ENCODE results near the gene MBNL2. TPM values are rescaled to one million over a fixed set of nuclear protein-coding genes. Genes with fewer than 3 reads are reported as not detected.

The MBNL2 gene
- total RNA-seq, 1 experiment from 2014 or later, result 0.85 TPM

- Mint-ChIP-seq H3K27me3 (ENCODE audit: low read depth) (no peaks in the 10 kb centered on the region), H3K36me3 (no peaks in the 10 kb centered on the region), H3K27ac (no peak overlapping the region), H3K9me3 (no peaks in the 10 kb centered on the region), H3K4me1 (peaks cover 5% of the 10 kb centered on the region; the same call in 1 of the 2 replicates), H3K4me3 (no peak overlapping the region)
- CTCF ChIA-PET, result no interaction called here
- no peak for ATAC-seq
- TF ChIP-seq, protein P1, sequence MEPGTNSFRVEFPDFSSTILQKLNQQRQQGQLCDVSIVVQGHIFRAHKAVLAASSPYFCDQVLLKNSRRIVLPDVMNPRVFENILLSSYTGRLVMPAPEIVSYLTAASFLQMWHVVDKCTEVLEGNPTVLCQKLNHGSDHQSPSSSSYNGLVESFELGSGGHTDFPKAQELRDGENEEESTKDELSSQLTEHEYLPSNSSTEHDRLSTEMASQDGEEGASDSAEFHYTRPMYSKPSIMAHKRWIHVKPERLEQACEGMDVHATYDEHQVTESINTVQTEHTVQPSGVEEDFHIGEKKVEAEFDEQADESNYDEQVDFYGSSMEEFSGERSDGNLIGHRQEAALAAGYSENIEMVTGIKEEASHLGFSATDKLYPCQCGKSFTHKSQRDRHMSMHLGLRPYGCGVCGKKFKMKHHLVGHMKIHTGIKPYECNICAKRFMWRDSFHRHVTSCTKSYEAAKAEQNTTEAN (CRISPR knock-in tag; IDR thresholded peaks at IDR 0.05), result no peak
- no peak for TF ChIP-seq ZNF138 (CRISPR knock-in tag; conservative IDR thresholded peaks at IDR 0.05)
- TF ChIP-seq GABPB1 (CRISPR knock-in tag; IDR thresholded peaks at IDR 0.05), result no peak
- TF ChIP-seq, protein P2, sequence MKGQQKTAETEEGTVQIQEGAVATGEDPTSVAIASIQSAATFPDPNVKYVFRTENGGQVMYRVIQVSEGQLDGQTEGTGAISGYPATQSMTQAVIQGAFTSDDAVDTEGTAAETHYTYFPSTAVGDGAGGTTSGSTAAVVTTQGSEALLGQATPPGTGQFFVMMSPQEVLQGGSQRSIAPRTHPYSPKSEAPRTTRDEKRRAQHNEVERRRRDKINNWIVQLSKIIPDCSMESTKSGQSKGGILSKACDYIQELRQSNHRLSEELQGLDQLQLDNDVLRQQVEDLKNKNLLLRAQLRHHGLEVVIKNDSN (CRISPR knock-in tag; IDR thresholded peaks at IDR 0.05), result no peak
- TF ChIP-seq FOXK1 (CRISPR knock-in tag; IDR thresholded peaks at IDR 0.05), result no peak
- TF ChIP-seq TEAD1 (CRISPR knock-in tag; IDR thresholded peaks at IDR 0.05), result no peak
- TF ChIP-seq, protein P3, sequence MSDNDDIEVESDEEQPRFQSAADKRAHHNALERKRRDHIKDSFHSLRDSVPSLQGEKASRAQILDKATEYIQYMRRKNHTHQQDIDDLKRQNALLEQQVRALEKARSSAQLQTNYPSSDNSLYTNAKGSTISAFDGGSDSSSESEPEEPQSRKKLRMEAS (CRISPR knock-in tag; IDR thresholded peaks at IDR 0.05), result no peak
- TF ChIP-seq, protein P4, sequence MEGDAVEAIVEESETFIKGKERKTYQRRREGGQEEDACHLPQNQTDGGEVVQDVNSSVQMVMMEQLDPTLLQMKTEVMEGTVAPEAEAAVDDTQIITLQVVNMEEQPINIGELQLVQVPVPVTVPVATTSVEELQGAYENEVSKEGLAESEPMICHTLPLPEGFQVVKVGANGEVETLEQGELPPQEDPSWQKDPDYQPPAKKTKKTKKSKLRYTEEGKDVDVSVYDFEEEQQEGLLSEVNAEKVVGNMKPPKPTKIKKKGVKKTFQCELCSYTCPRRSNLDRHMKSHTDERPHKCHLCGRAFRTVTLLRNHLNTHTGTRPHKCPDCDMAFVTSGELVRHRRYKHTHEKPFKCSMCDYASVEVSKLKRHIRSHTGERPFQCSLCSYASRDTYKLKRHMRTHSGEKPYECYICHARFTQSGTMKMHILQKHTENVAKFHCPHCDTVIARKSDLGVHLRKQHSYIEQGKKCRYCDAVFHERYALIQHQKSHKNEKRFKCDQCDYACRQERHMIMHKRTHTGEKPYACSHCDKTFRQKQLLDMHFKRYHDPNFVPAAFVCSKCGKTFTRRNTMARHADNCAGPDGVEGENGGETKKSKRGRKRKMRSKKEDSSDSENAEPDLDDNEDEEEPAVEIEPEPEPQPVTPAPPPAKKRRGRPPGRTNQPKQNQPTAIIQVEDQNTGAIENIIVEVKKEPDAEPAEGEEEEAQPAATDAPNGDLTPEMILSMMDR (IDR thresholded peaks at IDR 0.05), result no peak
- no peak for TF ChIP-seq ZBTB21 (CRISPR knock-in tag; IDR thresholded peaks at IDR 0.05; ENCODE audit: borderline replicate concordance)
- TF ChIP-seq KAT7 (CRISPR knock-in tag; IDR thresholded peaks at IDR 0.05; ENCODE audit: borderline replicate concordance), result no peak
- TF ChIP-seq, protein P5, sequence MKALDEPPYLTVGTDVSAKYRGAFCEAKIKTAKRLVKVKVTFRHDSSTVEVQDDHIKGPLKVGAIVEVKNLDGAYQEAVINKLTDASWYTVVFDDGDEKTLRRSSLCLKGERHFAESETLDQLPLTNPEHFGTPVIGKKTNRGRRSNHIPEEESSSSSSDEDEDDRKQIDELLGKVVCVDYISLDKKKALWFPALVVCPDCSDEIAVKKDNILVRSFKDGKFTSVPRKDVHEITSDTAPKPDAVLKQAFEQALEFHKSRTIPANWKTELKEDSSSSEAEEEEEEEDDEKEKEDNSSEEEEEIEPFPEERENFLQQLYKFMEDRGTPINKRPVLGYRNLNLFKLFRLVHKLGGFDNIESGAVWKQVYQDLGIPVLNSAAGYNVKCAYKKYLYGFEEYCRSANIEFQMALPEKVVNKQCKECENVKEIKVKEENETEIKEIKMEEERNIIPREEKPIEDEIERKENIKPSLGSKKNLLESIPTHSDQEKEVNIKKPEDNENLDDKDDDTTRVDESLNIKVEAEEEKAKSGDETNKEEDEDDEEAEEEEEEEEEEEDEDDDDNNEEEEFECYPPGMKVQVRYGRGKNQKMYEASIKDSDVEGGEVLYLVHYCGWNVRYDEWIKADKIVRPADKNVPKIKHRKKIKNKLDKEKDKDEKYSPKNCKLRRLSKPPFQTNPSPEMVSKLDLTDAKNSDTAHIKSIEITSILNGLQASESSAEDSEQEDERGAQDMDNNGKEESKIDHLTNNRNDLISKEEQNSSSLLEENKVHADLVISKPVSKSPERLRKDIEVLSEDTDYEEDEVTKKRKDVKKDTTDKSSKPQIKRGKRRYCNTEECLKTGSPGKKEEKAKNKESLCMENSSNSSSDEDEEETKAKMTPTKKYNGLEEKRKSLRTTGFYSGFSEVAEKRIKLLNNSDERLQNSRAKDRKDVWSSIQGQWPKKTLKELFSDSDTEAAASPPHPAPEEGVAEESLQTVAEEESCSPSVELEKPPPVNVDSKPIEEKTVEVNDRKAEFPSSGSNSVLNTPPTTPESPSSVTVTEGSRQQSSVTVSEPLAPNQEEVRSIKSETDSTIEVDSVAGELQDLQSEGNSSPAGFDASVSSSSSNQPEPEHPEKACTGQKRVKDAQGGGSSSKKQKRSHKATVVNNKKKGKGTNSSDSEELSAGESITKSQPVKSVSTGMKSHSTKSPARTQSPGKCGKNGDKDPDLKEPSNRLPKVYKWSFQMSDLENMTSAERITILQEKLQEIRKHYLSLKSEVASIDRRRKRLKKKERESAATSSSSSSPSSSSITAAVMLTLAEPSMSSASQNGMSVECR (CRISPR knock-in tag; IDR thresholded peaks at IDR 0.05; ENCODE audit: borderline replicate concordance), result no peak
- TF ChIP-seq, protein P6, sequence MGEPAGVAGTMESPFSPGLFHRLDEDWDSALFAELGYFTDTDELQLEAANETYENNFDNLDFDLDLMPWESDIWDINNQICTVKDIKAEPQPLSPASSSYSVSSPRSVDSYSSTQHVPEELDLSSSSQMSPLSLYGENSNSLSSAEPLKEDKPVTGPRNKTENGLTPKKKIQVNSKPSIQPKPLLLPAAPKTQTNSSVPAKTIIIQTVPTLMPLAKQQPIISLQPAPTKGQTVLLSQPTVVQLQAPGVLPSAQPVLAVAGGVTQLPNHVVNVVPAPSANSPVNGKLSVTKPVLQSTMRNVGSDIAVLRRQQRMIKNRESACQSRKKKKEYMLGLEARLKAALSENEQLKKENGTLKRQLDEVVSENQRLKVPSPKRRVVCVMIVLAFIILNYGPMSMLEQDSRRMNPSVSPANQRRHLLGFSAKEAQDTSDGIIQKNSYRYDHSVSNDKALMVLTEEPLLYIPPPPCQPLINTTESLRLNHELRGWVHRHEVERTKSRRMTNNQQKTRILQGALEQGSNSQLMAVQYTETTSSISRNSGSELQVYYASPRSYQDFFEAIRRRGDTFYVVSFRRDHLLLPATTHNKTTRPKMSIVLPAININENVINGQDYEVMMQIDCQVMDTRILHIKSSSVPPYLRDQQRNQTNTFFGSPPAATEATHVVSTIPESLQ (CRISPR knock-in tag; IDR thresholded peaks at IDR 0.05), result no peak
- no peak for TF ChIP-seq MXD4 (CRISPR knock-in tag; IDR thresholded peaks at IDR 0.05; ENCODE audit: borderline replicate concordance)
- no peak for DNase-seq (ENCODE audit: low spot score)
- POLR2A ChIA-PET, result no interaction called here
Measured at GRCh38 chr13:97282705-97283104, 60.6 kb downstream of the MBNL2 start.

GRCh38 chr13:97283888-97284287 lies 61.8 kb downstream of the MBNL2 start:
- H3K27me3 Mint-ChIP-seq (ENCODE audit: low read depth), result no peaks in the 10 kb centered on the region
- POLR2A ChIA-PET, result no interaction called here
- DNase-seq (ENCODE audit: low spot score) (no peak), ATAC-seq (no peak)
- peaks cover 5% of the 10 kb centered on the region; the same call in 1 of the 2 replicates for H3K4me1 Mint-ChIP-seq
- no peak overlapping the region for H3K4me3 Mint-ChIP-seq
- CTCF ChIA-PET, result no interaction called here
- TF ChIP-seq ZNF416 (CRISPR knock-in tag; IDR thresholded peaks at IDR 0.05) (no peak), ZNF121 (CRISPR knock-in tag; IDR thresholded peaks at IDR 0.05) (no peak), NFE2L1 (CRISPR knock-in tag; IDR thresholded peaks at IDR 0.05) (no peak)
- no peak overlapping the region for H3K27ac Mint-ChIP-seq
- no peaks in the 10 kb centered on the region for H3K36me3 Mint-ChIP-seq
- H3K9me3 Mint-ChIP-seq, result no peaks in the 10 kb centered on the region
